Uterus (tissue), 2 donors: ENCODE measurements around the gene CAPN11.

Source experiments
- POLR2A ChIP-seq, 2 donors: fragments of 450-650 bp; IDR thresholded peaks; one replicate each; pipeline ENCODE4 v1.6.1; 2016; ENCODE audit warnings: antibody characterized with exemption in 2 of 2, mild to moderate bottlenecking in 1 of 2, moderate library complexity in 1 of 2
- TF ChIP-seq, protein P1 (sequence below), 4 experiments: fragments of 200-600 bp in 2 of 4; fragments of 450-650 bp in 2 of 4; sonication (generic) in 2 of 4; IDR thresholded peaks; one replicate each; pipeline ENCODE4 v1.5.1; 2016 to 2019; ENCODE audit warnings: antibody characterized with exemption in 4 of 4, mild to moderate bottlenecking in 2 of 4, moderate library complexity in 1 of 4

DNA sequence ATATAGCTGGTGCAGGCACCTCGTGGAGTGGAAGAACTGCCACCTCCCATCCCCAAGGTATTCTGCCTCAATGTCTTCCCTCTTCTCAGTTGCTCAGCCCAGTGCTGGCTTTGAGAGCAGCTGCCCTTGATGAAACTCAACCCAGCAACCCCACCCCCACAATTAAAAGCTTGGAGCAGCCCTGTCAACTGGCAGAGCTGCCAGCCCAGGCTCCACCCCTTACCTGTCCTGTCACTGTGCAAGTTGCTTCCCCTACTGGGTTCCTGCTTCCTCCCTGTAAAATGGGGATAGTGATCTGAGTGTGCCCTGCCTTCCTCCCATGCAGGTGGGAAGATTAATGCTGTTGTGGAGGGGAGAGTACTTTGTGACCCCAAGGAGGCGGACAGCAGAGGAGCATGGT, 26.7 kb upstream of the CAPN11 start:
- TF ChIP-seq POLR2A (IDR thresholded peaks at IDR 0.05) = no peak
- TF ChIP-seq, protein P1, sequence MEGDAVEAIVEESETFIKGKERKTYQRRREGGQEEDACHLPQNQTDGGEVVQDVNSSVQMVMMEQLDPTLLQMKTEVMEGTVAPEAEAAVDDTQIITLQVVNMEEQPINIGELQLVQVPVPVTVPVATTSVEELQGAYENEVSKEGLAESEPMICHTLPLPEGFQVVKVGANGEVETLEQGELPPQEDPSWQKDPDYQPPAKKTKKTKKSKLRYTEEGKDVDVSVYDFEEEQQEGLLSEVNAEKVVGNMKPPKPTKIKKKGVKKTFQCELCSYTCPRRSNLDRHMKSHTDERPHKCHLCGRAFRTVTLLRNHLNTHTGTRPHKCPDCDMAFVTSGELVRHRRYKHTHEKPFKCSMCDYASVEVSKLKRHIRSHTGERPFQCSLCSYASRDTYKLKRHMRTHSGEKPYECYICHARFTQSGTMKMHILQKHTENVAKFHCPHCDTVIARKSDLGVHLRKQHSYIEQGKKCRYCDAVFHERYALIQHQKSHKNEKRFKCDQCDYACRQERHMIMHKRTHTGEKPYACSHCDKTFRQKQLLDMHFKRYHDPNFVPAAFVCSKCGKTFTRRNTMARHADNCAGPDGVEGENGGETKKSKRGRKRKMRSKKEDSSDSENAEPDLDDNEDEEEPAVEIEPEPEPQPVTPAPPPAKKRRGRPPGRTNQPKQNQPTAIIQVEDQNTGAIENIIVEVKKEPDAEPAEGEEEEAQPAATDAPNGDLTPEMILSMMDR (IDR thresholded peaks at IDR 0.05) = no peak
